HG02870 (cell line): ENCODE measurements around the gene USP15.
"Not testable (repeated sequence)": the region's sequence is repeated elsewhere in the genome, so short reads cannot be mapped to it uniquely, and the experiment has no call there.

ENCODE experiments used
- ATAC-seq: cut with Tn5 transposase; IDR thresholded peaks from one replicate; pipeline ENCODE4 v1.9.1; 2021; ENCODE audit warnings: mild to moderate bottlenecking, moderate library complexity; ENCODE audit not compliant: unreplicated experiment

The USP15 gene

GRCh38 chr12:62319058-62319457 is 58.9 kb downstream of the USP15 start:
- no peak for ATAC-seq

DNA sequence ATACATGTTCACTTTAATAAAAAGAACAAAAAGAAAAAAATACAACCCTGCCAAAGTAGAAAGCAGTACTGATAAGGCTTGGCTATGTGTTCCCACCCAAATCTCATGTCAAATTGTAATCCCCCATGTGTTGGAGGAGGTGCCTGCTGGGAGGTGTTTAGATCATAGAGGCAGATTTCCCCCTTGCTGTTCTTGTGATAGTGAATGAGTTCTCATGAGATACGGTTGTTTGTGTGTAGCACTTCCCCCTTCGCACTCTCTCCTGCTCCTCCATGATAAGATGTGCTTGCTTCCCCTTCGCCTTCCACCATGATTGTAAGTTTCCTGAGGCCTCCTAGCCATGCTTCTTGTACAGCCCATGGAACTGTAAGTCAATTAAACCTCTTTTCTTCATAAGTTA is 59.9 kb downstream of the USP15 start:
- ATAC-seq, result no peak

DNA sequence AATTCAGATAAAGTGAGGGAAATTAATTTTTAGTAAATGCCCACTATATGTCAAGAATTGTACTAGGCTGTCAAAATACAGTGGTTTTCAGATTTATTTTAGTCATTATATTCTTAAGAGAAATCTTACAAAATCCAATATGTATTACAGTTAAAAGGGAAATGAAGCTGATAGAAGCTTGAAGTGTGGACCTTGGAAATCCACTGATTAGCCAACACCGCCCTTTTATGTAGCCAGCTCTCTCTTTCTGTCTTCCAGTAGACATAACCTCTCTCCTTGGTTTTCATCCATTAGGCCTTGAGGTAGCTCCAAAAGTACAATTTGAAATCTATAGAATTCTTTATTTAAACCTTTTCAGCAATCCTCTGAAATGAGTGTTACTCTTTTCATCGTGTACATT is 63.2 kb downstream of the USP15 start:
- no peak for ATAC-seq

GRCh38 chr12:62328296-62328921 is 68.2 kb downstream of the USP15 start:
- ATAC-seq, result no peak

DNA sequence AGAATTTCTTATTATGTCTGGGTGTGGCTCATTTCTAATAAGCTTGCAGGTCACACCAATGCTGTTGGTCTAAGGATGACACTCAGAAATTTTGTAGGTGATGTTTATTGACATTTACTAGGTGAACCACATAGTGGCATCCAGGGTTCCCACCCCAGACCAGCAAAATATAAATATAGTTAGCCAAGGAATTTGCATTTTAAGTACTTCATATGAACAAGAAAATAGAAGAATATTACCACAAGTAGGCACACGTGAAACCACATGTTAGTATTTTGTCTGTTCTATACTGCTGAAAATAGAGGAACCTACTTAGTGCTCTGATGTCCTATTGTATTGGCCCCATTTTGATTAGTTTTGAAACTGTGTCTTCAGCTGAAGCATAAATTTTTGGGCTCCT is 71.1 kb downstream of the USP15 start:
- peak; percentile 67 for ATAC-seq

- no peak for ATAC-seq
These were observed 72.4 kb downstream of the USP15 start for GRCh38 chr12:62332598-62332997.

GRCh38 chr12:62335057-62335456 is 74.9 kb downstream of the USP15 start:
- no peak for ATAC-seq

DNA sequence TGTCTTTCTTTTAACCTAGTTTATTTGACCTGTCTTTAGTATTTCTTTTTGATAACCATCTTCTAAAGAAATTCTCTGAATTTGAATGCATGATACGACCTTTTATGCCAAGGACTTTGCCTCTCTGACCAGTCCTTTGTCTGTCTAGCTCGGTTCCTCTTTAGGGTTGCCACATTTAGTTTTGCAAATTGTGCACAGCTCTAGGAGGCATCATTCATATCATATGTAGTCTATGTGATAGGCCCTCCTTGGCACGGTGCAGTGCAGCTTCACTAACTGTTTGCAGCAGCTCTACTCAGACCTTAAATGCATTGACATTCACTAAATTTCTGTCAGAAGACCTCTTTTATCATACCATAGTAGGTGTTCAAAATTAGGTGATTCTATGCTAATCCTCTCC is 75.6 kb downstream of the USP15 start:
- ATAC-seq, result no peak

DNA sequence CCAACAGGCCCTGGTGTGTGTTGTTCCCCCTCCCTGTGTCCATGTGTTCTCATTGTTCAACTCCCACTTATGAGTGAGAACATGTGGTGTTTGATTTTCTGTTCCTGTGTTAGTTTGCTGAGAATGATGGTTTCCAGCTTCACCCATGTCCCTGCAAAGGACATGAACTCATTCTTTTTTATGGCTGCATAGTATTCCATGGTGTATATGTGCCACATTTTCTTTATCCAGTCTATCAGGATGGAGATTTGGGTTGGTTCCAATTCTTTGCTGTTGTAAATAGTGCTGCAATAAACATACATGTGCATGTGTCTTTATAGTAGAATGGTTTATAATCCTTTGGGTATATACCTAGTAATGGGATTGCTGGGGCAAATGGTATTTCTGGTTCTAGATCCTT is 77.4 kb downstream of the USP15 start:
- not testable (repeated sequence) for ATAC-seq

DNA sequence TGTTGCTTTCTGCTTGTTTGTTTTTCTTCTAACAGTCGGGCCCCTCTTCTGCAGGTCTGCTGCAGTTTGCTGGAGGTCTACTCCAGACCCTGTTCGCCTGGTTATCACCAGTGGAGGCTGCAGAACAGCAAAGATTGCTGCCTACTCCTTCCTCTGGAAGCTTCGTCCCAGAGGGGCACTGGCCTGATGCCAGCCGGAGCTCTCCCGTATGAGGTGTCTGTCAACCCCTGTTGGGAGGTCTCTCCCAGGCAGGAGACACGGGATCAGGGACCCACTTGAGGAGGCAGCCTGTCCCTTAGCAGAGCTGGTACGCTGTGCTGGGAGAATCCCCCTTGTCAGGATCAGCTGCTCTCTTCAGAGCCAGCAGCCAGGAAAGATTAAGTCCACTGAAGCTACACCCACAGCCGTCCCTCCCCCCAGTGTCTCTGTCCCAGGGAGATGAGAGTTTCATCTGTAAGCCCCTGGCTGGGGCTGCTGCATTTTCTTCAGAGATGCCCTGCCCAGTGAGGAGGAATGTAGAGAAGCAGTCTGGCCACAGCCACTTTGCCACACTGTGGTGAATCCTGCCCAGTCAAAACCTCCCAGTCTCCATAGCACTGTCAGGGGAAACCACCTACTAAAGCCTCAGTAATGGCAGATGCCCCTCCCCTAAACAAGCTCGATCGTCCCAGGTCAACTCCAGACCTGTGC is 82.6 kb downstream of the USP15 start:
- not testable (repeated sequence) for ATAC-seq

GRCh38 chr12:62343304-62344120 is 83.3 kb downstream of the USP15 start:
- ATAC-seq, result not testable (repeated sequence)

GRCh38 chr12:62344731-62345556 is 84.7 kb downstream of the USP15 start:
- not testable (repeated sequence) for ATAC-seq

- ATAC-seq, result no peak
These were observed 85.5 kb downstream of the USP15 start for GRCh38 chr12:62345667-62346066.

DNA sequence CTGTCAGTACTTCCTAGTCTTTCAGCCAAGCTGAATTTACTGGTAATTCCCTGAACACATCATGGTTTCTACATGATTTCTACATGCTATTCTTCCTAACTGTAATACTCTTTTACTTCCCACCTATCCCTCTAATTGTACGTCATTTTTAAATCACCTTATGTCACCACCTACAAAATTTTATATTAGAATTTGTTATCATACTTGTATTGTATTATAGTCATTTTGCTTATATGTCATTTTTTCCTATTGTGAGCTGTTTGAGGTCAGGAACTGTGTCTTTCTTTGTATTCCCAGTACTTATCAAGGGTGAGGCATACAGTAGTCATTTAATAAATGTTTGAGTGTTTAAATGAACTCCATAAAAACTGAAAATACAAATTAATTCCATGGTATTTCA is 86.6 kb downstream of the USP15 start:
- ATAC-seq, result no peak

DNA sequence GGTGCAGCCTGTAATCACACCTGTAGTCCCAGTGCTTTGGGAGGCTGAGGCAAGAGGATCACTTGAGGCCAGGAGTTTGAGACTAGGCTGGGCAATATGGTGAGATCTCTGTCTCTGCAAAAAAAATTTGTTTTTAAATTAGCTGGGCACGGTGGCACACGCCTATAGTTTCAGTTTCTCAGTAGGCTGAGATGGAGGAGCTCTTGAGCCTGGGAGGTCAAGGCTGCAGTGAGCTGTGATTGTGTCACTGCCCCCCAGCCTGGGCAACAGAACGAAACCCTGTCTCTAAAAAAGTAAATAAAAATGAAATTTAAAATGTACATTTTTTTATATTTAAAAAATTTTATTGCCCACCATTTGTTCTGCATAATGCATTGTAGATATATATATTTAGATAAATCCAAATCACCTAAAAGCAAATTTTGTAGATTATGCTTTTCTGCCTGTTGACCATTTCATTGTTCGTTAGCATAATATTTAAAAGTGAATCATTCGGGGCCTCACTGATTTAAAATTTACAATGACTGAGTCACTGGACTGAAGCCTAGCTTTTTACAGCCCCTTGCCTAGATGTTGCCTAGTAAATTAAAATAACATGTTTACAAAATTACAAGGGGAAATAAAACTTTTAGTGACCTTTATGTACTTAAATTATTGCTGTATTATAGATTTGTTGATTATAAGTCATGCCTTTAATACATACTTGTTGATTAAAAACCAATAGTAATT is 87.9 kb downstream of the USP15 start:
- no peak for ATAC-seq

GRCh38 chr12:62350554-62350953 is 90.3 kb downstream of the USP15 start:
- ATAC-seq, result no peak

DNA sequence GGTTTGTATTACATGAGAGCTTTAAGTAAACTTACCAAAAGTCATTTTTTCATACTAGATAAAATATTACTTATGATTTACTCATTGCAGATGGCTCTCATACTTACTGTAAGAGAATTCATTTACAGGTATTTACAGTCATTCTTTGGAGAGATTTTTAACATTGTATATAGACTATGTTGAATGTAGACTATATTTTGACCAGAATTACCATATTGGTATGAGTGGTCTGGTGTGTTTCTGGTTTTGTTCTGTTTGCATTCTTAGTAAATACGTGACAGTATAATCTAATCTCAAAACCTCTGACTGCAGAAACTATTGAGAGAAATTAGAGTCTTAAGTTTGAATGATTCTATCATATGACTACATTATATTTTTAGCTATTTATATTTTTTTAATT is 91.1 kb downstream of the USP15 start:
- ATAC-seq, result no peak

- no peak for ATAC-seq
These were observed 100.8 kb downstream of the USP15 start for GRCh38 chr12:62361048-62361447.

- ATAC-seq, result no peak
These were observed 103.3 kb downstream of the USP15 start for GRCh38 chr12:62363506-62363905.

DNA sequence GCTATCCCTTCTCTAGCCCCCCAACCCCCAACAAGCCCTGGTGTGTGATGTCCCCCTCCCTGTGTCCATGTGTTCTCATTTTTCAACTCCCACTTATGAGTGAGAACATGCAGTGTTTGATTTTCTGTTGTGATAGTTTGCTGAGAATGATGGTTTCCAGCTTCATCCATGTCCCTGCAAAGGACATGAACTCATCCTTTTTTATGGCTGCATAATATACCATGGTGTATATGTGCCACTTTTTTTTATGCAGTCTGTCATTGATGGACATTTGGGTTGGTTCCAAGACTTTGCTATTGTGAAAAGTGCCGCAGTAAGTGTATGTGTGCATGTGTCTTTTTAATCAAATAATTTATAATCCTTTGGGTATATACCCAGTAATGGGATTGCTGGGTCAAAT is 104.5 kb downstream of the USP15 start:
- ATAC-seq, result not testable (repeated sequence)
